Astrocyte of the cerebellum (primary cell): ENCODE data around the gene OAS3.
"Not testable (repeated sequence)": the region's sequence is repeated elsewhere in the genome, so short reads cannot be mapped to it uniquely, and the experiment has no call there.

ENCODE experiments used
- DNase-seq: peaks from one replicate; pipeline ENCODE4 v3.0.0-alpha.2; 2011; ENCODE audit warnings: low read depth
- H3K4me3 ChIP-seq: 2 replicates; pipeline ENCODE4 v1.5.1; 2011; ENCODE audit warnings: mild to moderate bottlenecking, low read depth, low read length, moderate library complexity
- CTCF ChIP-seq: IDR thresholded peaks from 2 replicates; pipeline ENCODE4 v1.5.1; 2012; ENCODE audit warnings: low read length, low read depth, moderate library complexity, mild to moderate bottlenecking; ENCODE audit errors: missing control alignments
- in situ Hi-C: cut with HindIII; loops from 2 replicates; pipeline ENCODE4 v1.10.0; 2017; ENCODE audit warnings: low sequenced_read_pairs

The OAS3 gene

DNA sequence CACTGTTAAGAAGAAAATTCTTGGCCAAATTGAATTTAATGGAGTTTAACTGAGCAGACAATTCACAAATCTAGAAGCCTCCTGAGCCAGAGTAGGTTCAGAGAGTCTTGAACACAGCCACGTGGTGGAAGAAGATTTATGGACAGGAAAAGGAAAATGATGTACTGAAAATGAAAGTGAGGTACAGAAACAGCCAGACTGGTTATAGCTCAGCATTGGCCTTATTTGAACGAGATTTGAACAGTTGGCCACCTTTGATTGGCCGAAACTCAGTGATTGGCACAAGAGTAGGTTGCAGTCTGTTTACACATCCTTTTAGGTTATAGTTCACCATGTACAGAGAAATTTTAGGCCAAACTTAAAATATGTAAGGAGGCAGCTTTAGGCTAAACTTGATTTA lies 50.0 kb downstream of the OAS3 start:
- no peak overlapping the region for H3K4me3 ChIP-seq
- DNase-seq: no peak
- no peak for TF ChIP-seq CTCF
- in situ Hi-C loops: no loop called here

GRCh38 chr12:112988823-112989385 lies 50.6 kb downstream of the OAS3 start:
- DNase-seq, in situ Hi-C loops: not testable (repeated sequence)

GRCh38 chr12:112989806-112990205 lies 51.5 kb downstream of the OAS3 start:
- in situ Hi-C loops: no loop called here
- no peak for TF ChIP-seq CTCF
- DNase-seq: no peak
- no peak overlapping the region for H3K4me3 ChIP-seq

More at GRCh38 chr12:112988823-112989385, 50.6 kb downstream of the OAS3 start:
- H3K4me3 ChIP-seq: not testable (repeated sequence)

- peak; percentile 52 for DNase-seq
- no peak overlapping the region for H3K4me3 ChIP-seq
- peak; percentile 94 for TF ChIP-seq CTCF
- in situ Hi-C loops: no loop called here
Measured at GRCh38 chr12:112992541-112993398, 54.5 kb downstream of the OAS3 start.

- H3K4me3 ChIP-seq: no peak overlapping the region
- DNase-seq: no peak
- no peak for TF ChIP-seq CTCF
- in situ Hi-C loops: no loop called here
Measured at GRCh38 chr12:112995008-112995407, 56.7 kb downstream of the OAS3 start.

GRCh38 chr12:112996501-112996900 lies 58.2 kb downstream of the OAS3 start:
- TF ChIP-seq CTCF: no peak
- H3K4me3 ChIP-seq: no peak overlapping the region
- in situ Hi-C loops: no loop called here
- no peak for DNase-seq

- in situ Hi-C loops: no loop called here
- no peak for TF ChIP-seq CTCF
Measured at GRCh38 chr12:112997506-112997905, 59.2 kb downstream of the OAS3 start.

More at GRCh38 chr12:112997506-112997905, 59.2 kb downstream of the OAS3 start:
- DNase-seq: no peak
- no peak overlapping the region for H3K4me3 ChIP-seq
